Choroid plexus epithelial cell (primary cell): ENCODE data around the gene SLC25A48.

Experiments used
- DNase-seq: peaks from one replicate; pipeline ENCODE4 v3.0.0-alpha.2; 2010; ENCODE audit warnings: low read depth
- H3K4me3 ChIP-seq: 2 replicates; pipeline ENCODE4 v1.5.1; 2011; ENCODE audit warnings: low read depth, mild to moderate bottlenecking, control low read depth, low read length, moderate library complexity
- CTCF ChIP-seq: conservative IDR thresholded peaks from 2 replicates; pipeline ENCODE4 v1.5.1; 2011; ENCODE audit warnings: low read depth, mild to moderate bottlenecking, control low read depth, inconsistent platforms, low read length, moderate library complexity

Gene SLC25A48

GRCh38 chr5:135846311-135846710 is 11.8 kb downstream of the SLC25A48 start:
- TF ChIP-seq CTCF: no peak
- DNase-seq: no peak

GRCh38 chr5:135847976-135848375 is 13.5 kb downstream of the SLC25A48 start:
- no peak for TF ChIP-seq CTCF
- no peak overlapping the region for H3K4me3 ChIP-seq
- DNase-seq: no peak

More at GRCh38 chr5:135846311-135846710, 11.8 kb downstream of the SLC25A48 start:
- H3K4me3 ChIP-seq: no peak overlapping the region

GRCh38 chr5:135850231-135850630 is 15.8 kb downstream of the SLC25A48 start:
- no peak overlapping the region for H3K4me3 ChIP-seq
- no peak for DNase-seq
- no peak for TF ChIP-seq CTCF

- H3K4me3 ChIP-seq: no peak overlapping the region
- TF ChIP-seq CTCF: no peak
- DNase-seq: no peak
Measured at GRCh38 chr5:135850671-135851070, 16.2 kb downstream of the SLC25A48 start.

- no peak for DNase-seq
- no peak for TF ChIP-seq CTCF
- no peak overlapping the region for H3K4me3 ChIP-seq
Measured at GRCh38 chr5:135851186-135851914, 16.9 kb downstream of the SLC25A48 start.

GRCh38 chr5:135851915-135852845 is 17.7 kb downstream of the SLC25A48 start:
- no peak for DNase-seq
- TF ChIP-seq CTCF: no peak

More at GRCh38 chr5:135851915-135852845, 17.7 kb downstream of the SLC25A48 start:
- no peak overlapping the region for H3K4me3 ChIP-seq
